Mesothelial cell of epicardium (in vitro differentiated cells): ENCODE measurements around the gene CIB4. TPM values are rescaled to one million over a fixed set of nuclear protein-coding genes. Genes with fewer than 3 reads are reported as not detected.

Experiments
- DNase-seq, 2 experiments: peaks; one replicate each; pipeline ENCODE4 v3.0.0; 2021; ENCODE audit warnings: low spot score in 2 of 2; ENCODE audit not compliant: unreplicated experiment in 2 of 2
- H3K27ac Mint-ChIP-seq: 2 replicates; pipeline ENCODE4 v1.8.0; 2021; ENCODE audit warnings: mixed read lengths
- H3K27me3 Mint-ChIP-seq: 2 replicates; pipeline ENCODE4 v1.8.0; 2021; ENCODE audit warnings: low read depth, mixed read lengths
- H3K36me3 Mint-ChIP-seq: 2 replicates; pipeline ENCODE4 v1.8.0; 2021; ENCODE audit warnings: mixed read lengths
- H3K4me1 Mint-ChIP-seq: 2 replicates; pipeline ENCODE4 v1.8.0; 2021; ENCODE audit warnings: mixed read lengths
- H3K4me3 Mint-ChIP-seq: 2 replicates; pipeline ENCODE4 v1.8.0; 2021; ENCODE audit warnings: mild to moderate bottlenecking, moderate library complexity, mixed read lengths
- H3K9me3 Mint-ChIP-seq: 2 replicates; pipeline ENCODE4 v1.8.0; 2021; ENCODE audit warnings: mixed read lengths
- CTCF ChIP-seq: fragments of 200-600 bp; sonication (generic); IDR thresholded peaks from one replicate; pipeline ENCODE4 v1.5.0; 2021; ENCODE audit warnings: antibody characterized with exemption; ENCODE audit not compliant: unreplicated experiment
- total RNA-seq: library from RNA; stranded (reverse); gene quantifications from 3 replicates; pipeline ENCODE4 v1.2.1, GENCODE V29; 2021

CIB4 gene
- total RNA-seq, 1 donor from 2014 or later, result not detected

- H3K9me3 Mint-ChIP-seq, result no peaks in the 10 kb centered on the region
- H3K36me3 Mint-ChIP-seq, result no peaks in the 10 kb centered on the region
- no peak overlapping the region for H3K4me3 Mint-ChIP-seq
- peak in 1 of 2 experiments; percentile 31 for DNase-seq
- H3K4me1 Mint-ChIP-seq, result peaks cover 59% of the 10 kb centered on the region
- no peak for TF ChIP-seq CTCF
- H3K27ac Mint-ChIP-seq, result peak overlapping the region; percentile 84
- H3K27me3 Mint-ChIP-seq, result no peaks in the 10 kb centered on the region
Observed at GRCh38 chr2:26649992-26650712, 9.0 kb upstream of the CIB4 start.

GRCh38 chr2:26649322-26649721, 8.2 kb upstream of the CIB4 start:
- Mint-ChIP-seq H3K4me1 (peaks cover 53% of the 10 kb centered on the region), H3K36me3 (no peaks in the 10 kb centered on the region), H3K9me3 (no peaks in the 10 kb centered on the region), H3K27ac (no peak overlapping the region), H3K4me3 (no peak overlapping the region), H3K27me3 (no peaks in the 10 kb centered on the region)
- no peak for TF ChIP-seq CTCF
- DNase-seq, result peak in 1 of 2 experiments; percentile 21

GRCh38 chr2:26648516-26648915, 7.3 kb upstream of the CIB4 start:
- peak in 1 of 2 experiments; percentile 24 for DNase-seq
- H3K4me3 Mint-ChIP-seq, result no peak overlapping the region
- H3K27ac Mint-ChIP-seq, result no peak overlapping the region
- H3K4me1 Mint-ChIP-seq, result peaks cover 45% of the 10 kb centered on the region
- H3K27me3 Mint-ChIP-seq, result no peaks in the 10 kb centered on the region
- no peaks in the 10 kb centered on the region for H3K36me3 Mint-ChIP-seq
- no peaks in the 10 kb centered on the region for H3K9me3 Mint-ChIP-seq
- no peak for TF ChIP-seq CTCF

GRCh38 chr2:26647981-26648380, 6.8 kb upstream of the CIB4 start:
- H3K9me3 Mint-ChIP-seq, result no peaks in the 10 kb centered on the region
- no peaks in the 10 kb centered on the region for H3K36me3 Mint-ChIP-seq
- no peak for TF ChIP-seq CTCF
- no peak overlapping the region for H3K4me3 Mint-ChIP-seq
- DNase-seq, result peak in 1 of 2 experiments; percentile 25
- H3K27ac Mint-ChIP-seq, result no peak overlapping the region
- H3K27me3 Mint-ChIP-seq, result no peaks in the 10 kb centered on the region
- H3K4me1 Mint-ChIP-seq, result peaks cover 41% of the 10 kb centered on the region

- Mint-ChIP-seq H3K36me3 (no peaks in the 10 kb centered on the region), H3K4me1 (peaks cover 34% of the 10 kb centered on the region), H3K27me3 (no peaks in the 10 kb centered on the region), H3K9me3 (no peaks in the 10 kb centered on the region), H3K4me3 (no peak overlapping the region), H3K27ac (peak overlapping the region; percentile 80)
- TF ChIP-seq CTCF, result no peak
- peak in 1 of 2 experiments; percentile 35 for DNase-seq
Observed at GRCh38 chr2:26646986-26647672, 6.0 kb upstream of the CIB4 start.
